Peyer's patch (tissue), 4 donors: ENCODE results near the gene APOM. TPM values are rescaled to one million over a fixed set of nuclear protein-coding genes. Genes with fewer than 3 reads are reported as not detected.

ENCODE experiments used
- DNase-seq, 3 donors: peaks; one replicate each; pipeline ENCODE4 v3.0.0-alpha.2; 2017 to 2019
- H3K27ac ChIP-seq, 4 donors: fragments of 200-600 bp; sonication (generic); one replicate each; pipeline ENCODE4 v1.5.1; 2016 to 2019
- H3K27me3 ChIP-seq, 2 donors: fragments of 200-600 bp; sonication (generic); one replicate each; pipeline ENCODE4 v1.5.1; 2019
- H3K36me3 ChIP-seq, 3 donors: fragments of 200-600 bp; sonication (generic); one replicate each; pipeline ENCODE4 v1.5.1; 2016 to 2019
- H3K4me1 ChIP-seq, 4 donors: fragments of 200-600 bp; sonication (generic); one replicate each; pipeline ENCODE4 v1.5.1; 2016 to 2019
- H3K4me3 ChIP-seq, 4 donors: fragments of 200-600 bp; sonication (generic); 1 replicate in 3 of 4; 2 replicates in 1 of 4; pipeline ENCODE4 v1.5.1; 2016 to 2019; ENCODE audit warnings: mild to moderate bottlenecking in 1 of 4
- H3K9me3 ChIP-seq, 4 donors: fragments of 200-600 bp; sonication (generic); one replicate each; pipeline ENCODE4 v1.5.1; 2016 to 2019; ENCODE audit warnings: mild to moderate bottlenecking in 1 of 4
- POLR2A ChIP-seq, 2 donors: fragments of 450-650 bp; IDR thresholded peaks; one replicate each; pipeline ENCODE4 v1.5.1; 2017; ENCODE audit warnings: antibody characterized with exemption in 2 of 2, mild to moderate bottlenecking in 2 of 2, moderate library complexity in 2 of 2
- total RNA-seq, 4 donors: library from RNA; depleted of rRNA; stranded (reverse); fragments of >200 nt; gene quantifications; one replicate each; pipeline ENCODE4 v1.1.0, GENCODE V29; 2016
- TF ChIP-seq, protein P1 (sequence below), 6 experiments: fragments of 450-650 bp in 4 of 6; fragments of 200-600 bp in 2 of 6; sonication (generic) in 1 of 6; IDR thresholded peaks; one replicate each; pipeline ENCODE4 v1.5.1; 2017 to 2019; ENCODE audit warnings: antibody characterized with exemption in 6 of 6, mild to moderate bottlenecking in 3 of 6, moderate library complexity in 1 of 6

The APOM gene
- total RNA-seq, result 10 to 100 TPM in 3 of 4 donors, not detected in 1; 10.0 to 34.9 (median 10.9) TPM

DNA sequence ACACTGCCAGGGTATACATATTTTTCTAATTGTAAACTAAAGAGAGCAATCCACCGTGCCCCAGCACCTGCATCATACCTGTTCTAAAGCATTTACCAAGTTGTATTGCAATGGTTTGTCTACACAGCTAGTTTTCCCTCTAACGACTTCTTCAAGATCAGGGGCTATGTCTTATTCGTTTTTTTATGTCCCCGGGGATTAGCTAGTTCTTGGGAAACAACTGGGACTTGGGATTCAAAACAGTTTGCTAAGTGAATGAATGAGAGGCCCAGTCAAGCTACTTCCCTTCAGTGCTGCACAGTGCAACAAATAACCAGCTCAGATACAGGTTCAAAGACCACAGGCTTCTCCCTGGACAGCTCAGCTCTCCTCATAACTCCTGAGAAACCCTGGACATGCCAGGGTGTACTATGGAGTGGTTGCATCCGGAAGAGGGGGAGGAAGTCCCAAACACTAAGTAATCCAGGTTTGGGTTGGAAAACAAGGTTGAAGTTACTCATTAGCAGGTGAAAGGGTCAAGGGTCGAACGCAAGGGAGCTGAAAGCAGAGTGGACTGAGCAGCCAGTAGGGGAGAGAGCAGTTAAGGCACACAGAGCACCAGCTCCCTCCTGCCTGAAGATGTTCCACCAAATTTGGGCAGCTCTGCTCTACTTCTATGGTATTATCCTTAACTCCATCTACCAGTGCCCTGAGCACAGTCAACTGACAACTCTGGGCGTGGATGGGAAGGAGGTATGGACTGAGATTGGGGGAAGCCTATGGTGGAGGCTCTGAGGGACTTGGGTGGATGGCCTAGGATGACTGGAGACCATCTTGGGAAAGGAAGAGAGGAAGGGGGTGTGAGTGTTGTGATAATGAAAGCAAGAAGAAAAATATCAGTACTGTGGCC lies at the start of gene APOM:
APOM (plus strand) TSS at position 546 of the 889 bp plus-strand sequence; CDS start at position 619, 73 bp downstream.
- no peak for DNase-seq
- H3K27ac ChIP-seq, result peak within 1 kb of the TSS in 1 of 4 donors; percentile 45

DNA sequence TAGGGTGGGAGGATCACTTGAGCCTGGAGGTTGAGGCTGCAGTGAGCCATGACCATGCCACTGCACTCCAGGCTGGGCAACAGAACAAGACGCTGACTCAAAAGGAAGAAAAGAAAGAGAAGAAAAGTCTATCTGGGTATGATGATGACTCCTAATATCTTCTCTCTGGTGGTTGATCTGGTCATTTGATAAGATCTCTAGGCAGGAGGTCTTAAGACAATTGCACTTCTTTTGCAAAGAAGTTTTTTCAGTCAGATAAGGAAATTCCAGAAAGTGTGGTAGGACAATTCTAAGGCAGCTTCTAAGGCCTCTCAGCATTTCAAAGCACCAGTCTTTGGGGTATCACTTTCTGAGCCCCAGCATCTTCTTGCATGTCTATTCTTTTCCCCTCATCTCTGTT lies 48.4 kb upstream of the APOM start:
- Histone ChIP-seq H3K27ac (no peak overlapping the region), H3K36me3 (no peaks in the 10 kb centered on the region), H3K27me3 (no peaks in the 10 kb centered on the region), H3K9me3 (no peaks in the 10 kb centered on the region), H3K4me1 (no peaks in the 10 kb centered on the region), H3K4me3 (no peak overlapping the region)
- TF ChIP-seq, protein P1, sequence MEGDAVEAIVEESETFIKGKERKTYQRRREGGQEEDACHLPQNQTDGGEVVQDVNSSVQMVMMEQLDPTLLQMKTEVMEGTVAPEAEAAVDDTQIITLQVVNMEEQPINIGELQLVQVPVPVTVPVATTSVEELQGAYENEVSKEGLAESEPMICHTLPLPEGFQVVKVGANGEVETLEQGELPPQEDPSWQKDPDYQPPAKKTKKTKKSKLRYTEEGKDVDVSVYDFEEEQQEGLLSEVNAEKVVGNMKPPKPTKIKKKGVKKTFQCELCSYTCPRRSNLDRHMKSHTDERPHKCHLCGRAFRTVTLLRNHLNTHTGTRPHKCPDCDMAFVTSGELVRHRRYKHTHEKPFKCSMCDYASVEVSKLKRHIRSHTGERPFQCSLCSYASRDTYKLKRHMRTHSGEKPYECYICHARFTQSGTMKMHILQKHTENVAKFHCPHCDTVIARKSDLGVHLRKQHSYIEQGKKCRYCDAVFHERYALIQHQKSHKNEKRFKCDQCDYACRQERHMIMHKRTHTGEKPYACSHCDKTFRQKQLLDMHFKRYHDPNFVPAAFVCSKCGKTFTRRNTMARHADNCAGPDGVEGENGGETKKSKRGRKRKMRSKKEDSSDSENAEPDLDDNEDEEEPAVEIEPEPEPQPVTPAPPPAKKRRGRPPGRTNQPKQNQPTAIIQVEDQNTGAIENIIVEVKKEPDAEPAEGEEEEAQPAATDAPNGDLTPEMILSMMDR (IDR thresholded peaks at IDR 0.05), result no peak
- TF ChIP-seq POLR2A (IDR thresholded peaks at IDR 0.05), result no peak
- no peak for DNase-seq

More for the DNA sequence above, at the start of gene APOM:
- Histone ChIP-seq H3K27me3 (no peaks in the 10 kb centered on the region), H3K4me3 (peak within 1 kb of the TSS in 1 of 4 donors; percentile 15), H3K4me1 (peaks cover 7 to 64% (median 21%) of the 10 kb centered on the region in 4 donors), H3K9me3 (no peaks in the 10 kb centered on the region), H3K36me3 (peaks cover 0 to 18% (median 0%) of the 10 kb centered on the region in 3 donors)
- TF ChIP-seq POLR2A (IDR thresholded peaks at IDR 0.05), result no peak
- TF ChIP-seq, protein P1 (IDR thresholded peaks at IDR 0.05), result peak in 1 of 6 experiments; percentile 3

DNA sequence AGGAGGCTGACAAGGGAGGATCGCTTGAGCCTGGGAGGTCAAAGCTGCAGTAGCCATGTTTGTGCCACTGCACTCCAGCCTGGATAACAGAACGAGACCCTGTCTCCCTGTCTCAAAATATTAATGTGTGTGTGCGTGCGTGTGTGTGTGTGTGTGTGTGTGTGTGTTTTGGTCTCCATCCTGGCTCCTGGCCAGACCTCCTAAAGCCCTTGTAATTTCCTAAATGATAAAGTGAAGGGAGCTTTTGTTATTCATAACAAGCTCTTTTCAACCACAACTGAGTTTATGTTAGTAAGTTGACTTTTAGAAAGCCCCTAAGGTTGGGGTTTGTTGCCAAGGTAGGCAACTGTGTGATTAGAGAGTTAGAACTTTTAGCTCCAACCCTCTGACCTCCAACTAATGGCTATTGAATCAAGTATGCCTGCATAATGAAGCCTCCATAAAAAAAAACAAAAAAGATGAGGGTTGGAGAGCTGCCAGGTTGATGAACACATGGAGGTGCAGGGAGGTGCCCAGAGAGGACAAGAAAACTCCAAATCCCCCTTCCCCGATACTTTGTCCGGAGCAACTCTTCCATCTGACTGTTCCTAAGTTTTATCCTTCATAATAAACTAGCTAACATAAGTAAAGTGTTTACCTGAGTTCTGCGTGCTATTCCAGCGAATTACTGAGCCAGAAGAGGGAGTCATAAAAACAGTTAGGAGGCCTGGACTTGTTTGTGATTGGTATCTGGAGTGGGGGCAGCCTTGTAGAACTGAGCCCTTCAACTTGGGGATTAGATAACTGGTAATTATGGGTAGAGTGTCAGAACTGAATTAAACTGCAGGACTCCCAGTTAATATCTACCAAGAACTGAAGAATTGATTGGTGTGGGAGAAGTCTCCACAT lies 45.9 kb upstream of the APOM start:
- Histone ChIP-seq H3K27me3 (no peaks in the 10 kb centered on the region), H3K4me3 (no peak overlapping the region), H3K9me3 (no peaks in the 10 kb centered on the region), H3K27ac (no peak overlapping the region), H3K36me3 (no peaks in the 10 kb centered on the region), H3K4me1 (peaks cover 0 to 8% (median 0%) of the 10 kb centered on the region in 4 donors)
- no peak for TF ChIP-seq POLR2A (IDR thresholded peaks at IDR 0.05)
- TF ChIP-seq, protein P1 (IDR thresholded peaks at IDR 0.05), result no peak
- no peak for DNase-seq

DNA sequence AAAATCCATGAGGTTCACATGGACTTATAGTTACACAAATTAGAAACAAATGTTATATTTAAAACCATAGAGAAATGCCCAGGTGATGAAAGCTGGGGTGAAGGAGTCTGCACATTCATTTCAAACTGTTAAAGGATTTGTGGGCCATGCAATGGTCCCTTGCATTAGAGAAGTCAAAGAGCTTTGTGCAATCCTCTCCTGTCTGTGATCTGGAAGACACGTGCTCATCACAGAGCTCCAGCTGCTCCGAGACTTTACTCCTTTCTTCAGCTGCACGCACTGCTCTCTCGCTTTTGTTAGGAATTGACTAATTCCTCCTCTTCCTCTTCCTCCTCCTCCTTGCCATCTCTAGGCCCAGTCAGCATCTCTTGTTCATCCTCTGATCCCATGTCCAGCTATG lies 44.7 kb upstream of the APOM start:
- peaks cover 0 to 14% (median 7%) of the 10 kb centered on the region in 4 donors for H3K4me1 ChIP-seq
- no peaks in the 10 kb centered on the region for H3K36me3 ChIP-seq
- DNase-seq, result no peak
- H3K27me3 ChIP-seq, result no peaks in the 10 kb centered on the region
- H3K9me3 ChIP-seq, result no peaks in the 10 kb centered on the region
- no peak overlapping the region for H3K27ac ChIP-seq
- no peak overlapping the region for H3K4me3 ChIP-seq
- TF ChIP-seq POLR2A (IDR thresholded peaks at IDR 0.05), result no peak
- TF ChIP-seq, protein P1 (IDR thresholded peaks at IDR 0.05), result no peak

DNA sequence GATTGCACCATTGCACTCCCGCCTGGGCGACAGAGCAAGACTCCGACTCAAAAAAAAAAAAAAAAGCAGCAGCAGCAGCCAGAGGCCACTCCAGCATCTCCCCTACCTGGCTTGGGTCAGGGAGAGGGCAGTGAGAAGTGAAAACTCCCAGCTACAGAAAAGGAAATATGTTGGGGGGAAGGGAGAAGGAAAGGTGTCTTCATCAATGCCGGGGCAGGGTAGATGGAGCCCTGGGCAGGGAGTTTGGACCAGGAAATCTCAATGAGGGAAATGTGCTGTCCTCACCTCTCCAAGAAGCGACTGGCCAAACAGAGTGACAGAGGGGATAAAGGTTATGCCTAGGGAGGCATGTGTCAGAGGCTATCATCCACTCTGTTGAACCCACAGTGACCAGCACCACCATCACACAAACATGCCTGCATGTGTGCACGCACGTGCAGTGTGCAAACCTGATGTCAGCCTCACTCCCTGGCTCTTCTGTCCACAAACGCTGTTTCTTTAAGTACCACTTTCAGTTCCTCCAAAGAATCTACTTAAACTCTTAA lies 41.5 kb upstream of the APOM start:
- Histone ChIP-seq H3K27ac (peak overlapping the region; percentile 17 to 70 (median 46)), H3K9me3 (no peaks in the 10 kb centered on the region), H3K27me3 (no peaks in the 10 kb centered on the region), H3K4me1 (peaks cover 0 to 14% (median 8%) of the 10 kb centered on the region in 4 donors), H3K36me3 (no peaks in the 10 kb centered on the region), H3K4me3 (no peak overlapping the region)
- no peak for TF ChIP-seq POLR2A (IDR thresholded peaks at IDR 0.05)
- TF ChIP-seq, protein P1 (IDR thresholded peaks at IDR 0.05), result no peak
- no peak for DNase-seq
